CD14-positive monocyte (primary cell): ENCODE results near the gene NR4A1. TPM values are rescaled to one million over a fixed set of nuclear protein-coding genes. Genes with fewer than 3 reads are reported as not detected.

Experiments used
- DNase-seq, 3 donors: peaks; one replicate each; pipeline ENCODE4 v3.0.0-alpha.2; 2011 to 2022
- H2AFZ ChIP-seq: 2 replicates; pipeline ENCODE4 v1.6.0; 2012; ENCODE audit warnings: mild to moderate bottlenecking, low read depth, low read length, inconsistent platforms; ENCODE audit not compliant: insufficient read depth, poor library complexity, severe bottlenecking
- H3K27ac ChIP-seq, 2 donors: 1 replicate in 1 of 2; 2 replicates in 1 of 2; pipeline ENCODE4 v1.5.1; 2012 to 2013; ENCODE audit warnings: low read length in 2 of 2, control low read depth in 1 of 2, inconsistent platforms in 1 of 2, low read depth in 1 of 2, mild to moderate bottlenecking in 1 of 2
- H3K27me3 ChIP-seq, 2 donors: one replicate each; pipeline versions ENCODE4 v1.6.0 to v1.6.1; 2011 to 2013; ENCODE audit warnings: low read length in 2 of 2; ENCODE audit not compliant: control insufficient read depth in 2 of 2, insufficient read depth in 2 of 2
- H3K36me3 ChIP-seq, 2 donors: replicated peaks in 1 of 2; 1 replicate in 1 of 2; 2 replicates in 1 of 2; pipeline versions ENCODE4 v1.5.1 to v1.6.1; 2012 to 2013; ENCODE audit warnings: low read length in 2 of 2, control low read depth in 1 of 2, inconsistent platforms in 1 of 2, mild to moderate bottlenecking in 1 of 2; ENCODE audit not compliant: insufficient read depth in 2 of 2, control insufficient read depth in 1 of 2
- H3K4me1 ChIP-seq, 2 donors: 1 replicate in 1 of 2; 2 replicates in 1 of 2; pipeline versions ENCODE4 v1.5.1 to v1.6.1; 2012 to 2013; ENCODE audit warnings: low read length in 2 of 2, control low read depth in 1 of 2, inconsistent platforms in 1 of 2, mild to moderate bottlenecking in 1 of 2, moderate library complexity in 1 of 2; ENCODE audit not compliant: insufficient read depth in 2 of 2, control insufficient read depth in 1 of 2
- H3K4me2 ChIP-seq: replicated peaks from 2 replicates; pipeline ENCODE3; 2012; ENCODE audit warnings: low read length, moderate library complexity, mild to moderate bottlenecking; ENCODE audit not compliant: poor library complexity, severe bottlenecking; ENCODE audit errors: extremely low read depth
- H3K4me3 ChIP-seq, 3 experiments: fragments of 200-600 bp in 1 of 3; sonication (generic) in 1 of 3; replicated peaks in 1 of 3; 1 replicate in 2 of 3; 2 replicates in 1 of 3; pipeline ENCODE4 v1.5.1; 2011 to 2013; ENCODE audit warnings: low read length in 3 of 3, mild to moderate bottlenecking in 3 of 3, control low read depth in 2 of 3, low read depth in 2 of 3, inconsistent platforms in 1 of 3, moderate library complexity in 1 of 3
- H3K79me2 ChIP-seq: 2 replicates; pipeline ENCODE4 v1.6.0; 2012; ENCODE audit warnings: mild to moderate bottlenecking, control low read depth, inconsistent platforms, low read length, moderate library complexity; ENCODE audit not compliant: insufficient read depth
- H3K9ac ChIP-seq: 2 replicates; pipeline ENCODE4 v1.6.0; 2017; ENCODE audit warnings: low read length, mild to moderate bottlenecking; ENCODE audit not compliant: insufficient read depth, poor library complexity, severe bottlenecking
- H3K9me3 ChIP-seq, 2 donors: replicated peaks in 1 of 2; 1 replicate in 1 of 2; 2 replicates in 1 of 2; pipeline versions ENCODE4 v1.5.1 to v1.6.1; 2012 to 2013; ENCODE audit warnings: low read length in 2 of 2, control low read depth in 1 of 2; ENCODE audit not compliant: control insufficient read depth in 1 of 2, insufficient read depth in 1 of 2
- H4K20me1 ChIP-seq: 2 replicates; pipeline ENCODE4 v1.6.0; 2012; ENCODE audit warnings: mild to moderate bottlenecking, low read length, control low read depth, moderate library complexity; ENCODE audit not compliant: insufficient read depth
- H3K27ac Mint-ChIP-seq, 7 donors: one replicate each; pipeline ENCODE4 v1.8.0; 2020; ENCODE audit warnings: mild to moderate bottlenecking in 7 of 7, mixed read lengths in 7 of 7, moderate library complexity in 6 of 7, inconsistent platforms in 2 of 7
- H3K27me3 Mint-ChIP-seq, 3 donors: one replicate each; pipeline ENCODE4 v1.8.0; 2021 to 2022; ENCODE audit warnings: low read depth in 3 of 3, mild to moderate bottlenecking in 3 of 3, mixed read lengths in 3 of 3, moderate library complexity in 3 of 3, inconsistent platforms in 1 of 3
- H3K36me3 Mint-ChIP-seq, 2 donors: one replicate each; pipeline ENCODE4 v1.8.0; 2020; ENCODE audit warnings: mixed read lengths in 2 of 2, inconsistent platforms in 1 of 2, mild to moderate bottlenecking in 1 of 2
- H3K4me1 Mint-ChIP-seq: one replicate; pipeline ENCODE4 v1.8.0; 2020; ENCODE audit warnings: mild to moderate bottlenecking, mixed read lengths
- H3K4me3 Mint-ChIP-seq, 2 donors: one replicate each; pipeline ENCODE4 v1.8.0; 2020; ENCODE audit warnings: mild to moderate bottlenecking in 2 of 2, mixed read lengths in 2 of 2, moderate library complexity in 1 of 2
- H3K9me3 Mint-ChIP-seq, 7 donors: one replicate each; pipeline ENCODE4 v1.8.0; 2020 to 2022; ENCODE audit warnings: mixed read lengths in 7 of 7, mild to moderate bottlenecking in 6 of 7, moderate library complexity in 6 of 7, inconsistent platforms in 2 of 7
- WGBS: methylation state at CpG from one replicate; pipeline ENCODE4 v1.1.5; 2013; ENCODE audit warnings: missing lambda C conversion rate; ENCODE audit not compliant: insufficient coverage; 5-methylcytosine and 5-hydroxymethylcytosine counted together
- intact Hi-C, 2 donors: fragments of 100-400 bp; cut with micrococcal nuclease; formaldehyde crosslinking; loops; one replicate each; pipeline versions ENCODE4 v1.15.0 to v1.15.1; 2023
- polyA plus RNA-seq, 3 donors: library from polyadenylated mRNA; depleted of rRNA in 1 of 3; unstranded in 2 of 3; stranded (reverse) in 1 of 3; fragments of 300-500 nt in 2 of 3; fragments of >200 nt in 1 of 3; fragmentation: Illumina TruSeq in 2 of 3; gene quantifications; 1 replicate in 2 of 3; 2 replicates in 1 of 3; pipeline ENCODE4 v1.2.3, GENCODE V29; 2012 to 2021
- TF ChIP-seq, protein P1 (sequence below): fragments of 200-600 bp; IDR thresholded peaks from one replicate; pipeline ENCODE4 v1.8.0; 2022; ENCODE audit warnings: antibody characterized with exemption, mild to moderate bottlenecking

Gene NR4A1
- polyA plus RNA-seq, 3 donors = 10.1 to 1,297 (median 41.4) TPM

DNA sequence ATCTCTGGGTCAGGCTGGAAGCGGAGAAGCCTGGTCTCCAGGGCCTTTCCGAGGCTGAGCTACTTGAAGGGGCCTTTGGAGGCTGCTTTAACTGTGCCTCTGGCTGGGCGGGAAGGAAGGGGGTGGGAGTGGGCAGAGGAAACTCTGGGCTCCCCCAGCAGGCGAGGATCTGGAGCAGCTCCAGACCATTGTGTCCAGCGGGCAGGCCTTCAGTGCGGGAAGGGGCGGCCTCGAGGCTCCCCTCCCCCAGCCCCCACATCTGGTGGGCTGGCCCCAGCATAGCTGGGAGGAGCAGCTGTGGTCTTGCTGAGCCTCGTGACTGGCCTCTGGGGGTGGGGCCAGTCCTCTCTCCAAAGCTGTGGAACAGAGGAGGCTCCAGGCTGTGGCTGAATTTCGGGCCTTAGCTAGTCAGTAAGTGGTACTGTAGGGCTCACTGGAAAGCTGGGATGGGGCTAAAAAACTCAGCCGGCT, 41.1 kb upstream of the NR4A1 start:
- H3K36me3 ChIP-seq = no peaks in the 10 kb centered on the region
- Mint-ChIP-seq H3K9me3 (peaks cover 0 to 20% (median 8%) of the 10 kb centered on the region in 7 donors), H3K4me3 (peak overlapping the region in 1 of 2 donors; percentile 20), H3K27me3 (peaks cover 27 to 44% (median 40%) of the 10 kb centered on the region in 3 donors), H3K36me3 (peaks cover 21 to 31% of the 10 kb centered on the region in 2 donors), H3K27ac (peak overlapping the region in 1 of 7 donors; percentile 6), H3K4me1 (peaks cover 32% of the 10 kb centered on the region)
- H3K4me3 ChIP-seq = peak overlapping the region in 1 of 3 experiments; percentile 9
- peaks cover 46% of the 10 kb centered on the region for H4K20me1 ChIP-seq
- H3K9ac ChIP-seq = no peak overlapping the region
- H3K79me2 ChIP-seq = no peaks in the 10 kb centered on the region
- no peak overlapping the region for H2AFZ ChIP-seq
- TF ChIP-seq, protein P1, sequence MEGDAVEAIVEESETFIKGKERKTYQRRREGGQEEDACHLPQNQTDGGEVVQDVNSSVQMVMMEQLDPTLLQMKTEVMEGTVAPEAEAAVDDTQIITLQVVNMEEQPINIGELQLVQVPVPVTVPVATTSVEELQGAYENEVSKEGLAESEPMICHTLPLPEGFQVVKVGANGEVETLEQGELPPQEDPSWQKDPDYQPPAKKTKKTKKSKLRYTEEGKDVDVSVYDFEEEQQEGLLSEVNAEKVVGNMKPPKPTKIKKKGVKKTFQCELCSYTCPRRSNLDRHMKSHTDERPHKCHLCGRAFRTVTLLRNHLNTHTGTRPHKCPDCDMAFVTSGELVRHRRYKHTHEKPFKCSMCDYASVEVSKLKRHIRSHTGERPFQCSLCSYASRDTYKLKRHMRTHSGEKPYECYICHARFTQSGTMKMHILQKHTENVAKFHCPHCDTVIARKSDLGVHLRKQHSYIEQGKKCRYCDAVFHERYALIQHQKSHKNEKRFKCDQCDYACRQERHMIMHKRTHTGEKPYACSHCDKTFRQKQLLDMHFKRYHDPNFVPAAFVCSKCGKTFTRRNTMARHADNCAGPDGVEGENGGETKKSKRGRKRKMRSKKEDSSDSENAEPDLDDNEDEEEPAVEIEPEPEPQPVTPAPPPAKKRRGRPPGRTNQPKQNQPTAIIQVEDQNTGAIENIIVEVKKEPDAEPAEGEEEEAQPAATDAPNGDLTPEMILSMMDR = no peak
- H3K27ac ChIP-seq = no peak overlapping the region
- 27% methylated on average over 8 of the region's 11 CpGs for WGBS
- H3K9me3 ChIP-seq = no peaks in the 10 kb centered on the region
- no peak for DNase-seq
- peaks cover 26 to 37% of the 10 kb centered on the region in 2 donors for H3K4me1 ChIP-seq
- no peak overlapping the region for H3K4me2 ChIP-seq
- peaks cover 9 to 32% of the 10 kb centered on the region in 2 donors for H3K27me3 ChIP-seq
- intact Hi-C loops = no loop called here

DNA sequence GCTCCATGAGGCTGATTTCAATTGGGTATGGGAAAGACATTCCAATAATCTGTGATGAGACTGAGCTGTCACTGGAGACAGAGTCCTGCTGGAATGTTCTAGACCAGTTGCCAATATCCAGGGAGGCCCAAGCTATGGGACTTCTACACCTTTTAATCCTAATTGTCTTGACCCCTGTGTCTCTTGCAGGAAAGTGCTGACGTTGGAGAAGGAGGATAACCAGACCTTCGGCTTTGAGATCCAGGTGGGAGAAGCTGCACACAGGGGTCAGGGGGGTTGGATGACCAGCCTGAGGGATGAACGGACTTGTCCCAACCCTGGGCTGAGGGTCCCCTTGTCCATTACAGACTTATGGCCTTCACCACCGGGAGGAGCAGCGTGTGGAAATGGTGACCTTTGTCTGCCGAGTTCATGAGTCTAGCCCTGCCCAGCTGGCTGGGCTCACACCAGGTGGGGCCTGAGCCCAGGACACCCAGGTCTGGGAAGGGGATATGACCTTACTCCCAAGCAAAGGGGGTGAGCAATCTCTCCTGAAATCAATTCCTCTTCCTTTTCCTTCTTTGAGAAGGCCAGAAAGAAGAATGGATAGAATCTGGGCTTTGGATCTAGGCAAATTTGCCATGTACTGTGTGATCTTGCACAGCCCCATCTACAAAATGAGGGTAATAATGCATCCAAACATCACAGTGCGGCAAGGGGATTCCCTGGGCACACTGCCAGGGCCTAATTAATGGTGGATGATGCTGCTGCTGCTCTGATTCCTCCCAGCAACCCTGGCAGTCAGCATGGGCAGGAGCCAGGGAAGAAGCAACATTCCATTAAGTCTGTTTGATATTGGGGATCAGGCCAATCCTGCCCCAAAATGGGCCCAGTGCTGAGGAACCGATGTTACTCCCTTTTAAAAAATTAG, 40.3 kb upstream of the NR4A1 start:
- no peaks in the 10 kb centered on the region for H3K36me3 ChIP-seq
- H3K4me1 Mint-ChIP-seq = peaks cover 25% of the 10 kb centered on the region
- H3K4me1 ChIP-seq = peaks cover 19 to 29% of the 10 kb centered on the region in 2 donors
- DNase-seq = no peak
- no peaks in the 10 kb centered on the region for H3K9me3 ChIP-seq
- no peak overlapping the region for H3K4me3 Mint-ChIP-seq
- H3K36me3 Mint-ChIP-seq = peaks cover 21 to 28% of the 10 kb centered on the region in 2 donors
- 85% methylated on average over 5 of the region's 8 CpGs for WGBS
- peaks cover 46% of the 10 kb centered on the region for H4K20me1 ChIP-seq
- H3K4me2 ChIP-seq = no peak overlapping the region
- peaks cover 9 to 31% of the 10 kb centered on the region in 2 donors for H3K27me3 ChIP-seq
- H3K9me3 Mint-ChIP-seq = peaks cover 0 to 20% (median 8%) of the 10 kb centered on the region in 7 donors
- peak overlapping the region in 2 of 7 donors; percentile 37 to 50 for H3K27ac Mint-ChIP-seq
- TF ChIP-seq, protein P1 = no peak
- no peak overlapping the region for H3K27ac ChIP-seq
- H3K9ac ChIP-seq = no peak overlapping the region
- intact Hi-C loops = no loop called here
- H3K4me3 ChIP-seq = no peak overlapping the region
- H3K79me2 ChIP-seq = no peaks in the 10 kb centered on the region
- H2AFZ ChIP-seq = no peak overlapping the region
- H3K27me3 Mint-ChIP-seq = peaks cover 27 to 41% (median 34%) of the 10 kb centered on the region in 3 donors
